PC-3 (cell line): ENCODE data around the gene MMP11. TPM values are rescaled to one million over a fixed set of nuclear protein-coding genes. Genes with fewer than 3 reads are reported as not detected.

Experiments used
- ATAC-seq: fragments of 200-7000 bp; cut with Tn5 transposase; 2 replicates; pipeline ENCODE4 v1.9.1; 2020; ENCODE audit warnings: mild to moderate bottlenecking, moderate library complexity
- BruUV-seq: library from RNA; stranded (reverse); fragments of 400-500 nt; replicated peaks from 2 replicates; lab custom pipeline; 2021; lab: Mats Ljungman, UMichigan
- CTCF ChIA-PET: fragments of 300-600 bp; sonication (Branson Sonifier 250); formaldehyde crosslinking; loops from one replicate; lab custom pipeline; 2022; ENCODE audit warnings: antibody characterized with exemption; lab: Charles Lee
- POLR2A ChIA-PET: fragments of 300-600 bp; sonication (Branson Sonifier 250); formaldehyde crosslinking; loops from one replicate; lab custom pipeline; 2022; ENCODE audit warnings: antibody characterized with exemption; ENCODE audit not compliant: unreplicated experiment; lab: Charles Lee
- DNase-seq: peaks from one replicate; pipeline ENCODE4 v3.0.0-alpha.2; 2015
- H2AFZ ChIP-seq: fragments of 300-600 bp; sonication (generic); 2 replicates; pipeline ENCODE4 v1.6.0; 2016; ENCODE audit warnings: antibody characterized with exemption, low read length
- H3F3A ChIP-seq: fragments of 300-600 bp; sonication (generic); one replicate; pipeline ENCODE4 v1.6.0; 2017; ENCODE audit warnings: antibody characterized with exemption, low read length, control low read depth, mild to moderate bottlenecking; ENCODE audit not compliant: unreplicated experiment
- H3K27ac ChIP-seq: fragments of 300-600 bp; sonication (generic); 2 replicates; pipeline ENCODE4 v1.5.1; 2016; ENCODE audit warnings: mild to moderate bottlenecking, low read length
- H3K27me3 ChIP-seq: fragments of 300-600 bp; sonication (generic); 2 replicates; pipeline ENCODE4 v1.6.1; 2016; ENCODE audit warnings: low read length, mixed read lengths
- H3K36me3 ChIP-seq: fragments of 300-600 bp; sonication (generic); 2 replicates; pipeline ENCODE4 v1.6.1; 2016; ENCODE audit warnings: low read depth, mixed run types, low read length, mixed read lengths
- H3K4me1 ChIP-seq: fragments of 300-600 bp; sonication (generic); 2 replicates; pipeline ENCODE4 v1.5.1; 2016; ENCODE audit warnings: low read length; ENCODE audit not compliant: insufficient read depth
- H3K4me2 ChIP-seq: fragments of 300-600 bp; sonication (generic); 2 replicates; pipeline ENCODE4 v1.6.0; 2016; ENCODE audit warnings: low read length
- H3K4me3 ChIP-seq: fragments of 300-600 bp; sonication (generic); 2 replicates; pipeline ENCODE4 v1.5.1; 2016; ENCODE audit warnings: mild to moderate bottlenecking, low read length, mixed read lengths
- H3K79me2 ChIP-seq: fragments of 300-600 bp; sonication (generic); 2 replicates; pipeline ENCODE4 v1.6.1; 2017; ENCODE audit warnings: low read length, mixed read lengths
- H3K9ac ChIP-seq: fragments of 300-600 bp; sonication (generic); 2 replicates; pipeline ENCODE4 v1.6.0; 2016; ENCODE audit warnings: mild to moderate bottlenecking, low read length
- H3K9me2 ChIP-seq: fragments of 300-600 bp; sonication (generic); replicated peaks from 2 replicates; pipeline ENCODE4 v1.6.1; 2016; ENCODE audit warnings: mixed run types, low read length, mixed read lengths
- H3K9me3 ChIP-seq: fragments of 300-600 bp; sonication (generic); 2 replicates; pipeline ENCODE4 v1.6.1; 2016; ENCODE audit warnings: low read length, mixed read lengths
- H4K20me1 ChIP-seq: fragments of 300-600 bp; sonication (generic); 2 replicates; pipeline ENCODE4 v1.6.1; 2016; ENCODE audit warnings: low read length, mixed read lengths
- EZH2 ChIP-seq: fragments of 300-600 bp; sonication (generic); IDR thresholded peaks from one replicate; pipeline ENCODE4 v1.6.1; 2017; ENCODE audit warnings: antibody characterized with exemption, mild to moderate bottlenecking, low read length; ENCODE audit not compliant: unreplicated experiment
- EZH2phosphoT487 ChIP-seq: fragments of 300-600 bp; sonication (generic); IDR thresholded peaks from 2 replicates; pipeline ENCODE4 v1.6.1; 2018; ENCODE audit warnings: mild to moderate bottlenecking, antibody characterized with exemption, low read length, borderline replicate concordance
- intact Hi-C: fragments of 100-400 bp; cut with micrococcal nuclease; formaldehyde crosslinking; loops from 2 replicates; pipeline ENCODE4 v1.9.0; 2023
- total RNA-seq: library from RNA; depleted of rRNA; stranded (reverse); fragments of >200 nt; gene quantifications from 2 replicates; pipeline ENCODE4 v1.2.3, GENCODE V29; 2014
- TF ChIP-seq, protein P1 (sequence below): fragments of 300-600 bp; sonication (generic); conservative IDR thresholded peaks from 2 replicates; pipeline ENCODE4 v1.5.1; 2017; ENCODE audit warnings: antibody characterized with exemption, low read depth, mild to moderate bottlenecking, low read length

MMP11 gene
- total RNA-seq, 1 experiment from 2014 or later: 2.4 TPM

DNA sequence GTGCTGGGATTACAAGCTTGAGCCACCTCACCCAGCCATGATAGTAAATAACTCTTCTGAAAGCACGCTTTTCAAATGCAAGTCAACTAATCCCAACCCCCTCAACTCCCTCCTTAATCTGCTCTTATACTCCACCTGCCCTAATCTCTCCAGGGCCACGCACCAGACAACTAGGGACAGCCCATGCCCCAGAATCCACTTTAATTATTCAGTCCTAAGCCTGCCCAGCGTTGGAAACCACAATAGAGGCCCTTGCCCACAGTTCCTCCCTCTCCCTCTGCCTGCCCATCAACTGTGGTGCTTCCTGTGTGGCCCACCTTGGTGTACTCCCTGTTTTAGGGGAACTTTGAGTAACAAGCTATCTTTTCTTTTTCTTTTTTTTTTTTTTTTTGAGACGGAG is 15.8 kb upstream of the MMP11 start:
- intact Hi-C loops: no loop called here
- no peaks in the 10 kb centered on the region for H3F3A ChIP-seq
- DNase-seq (no peak), ATAC-seq (no peak)
- no peaks in the 10 kb centered on the region for H3K9me3 ChIP-seq
- no peaks in the 10 kb centered on the region for H3K36me3 ChIP-seq
- no peaks in the 10 kb centered on the region for H4K20me1 ChIP-seq
- H3K4me3 ChIP-seq: no peak overlapping the region
- no peaks in the 10 kb centered on the region for H3K4me1 ChIP-seq
- ChIA-PET POLR2A (no interaction called here), CTCF (no interaction called here)
- no peaks in the 10 kb centered on the region for H3K27me3 ChIP-seq
- H3K27ac ChIP-seq: no peak overlapping the region
- H2AFZ ChIP-seq: no peak overlapping the region
- no peak overlapping the region for H3K9ac ChIP-seq
- no peak overlapping the region for H3K4me2 ChIP-seq
- H3K79me2 ChIP-seq: no peaks in the 10 kb centered on the region
- H3K9me2 ChIP-seq: no peaks in the 10 kb centered on the region
- TF ChIP-seq, protein P1, sequence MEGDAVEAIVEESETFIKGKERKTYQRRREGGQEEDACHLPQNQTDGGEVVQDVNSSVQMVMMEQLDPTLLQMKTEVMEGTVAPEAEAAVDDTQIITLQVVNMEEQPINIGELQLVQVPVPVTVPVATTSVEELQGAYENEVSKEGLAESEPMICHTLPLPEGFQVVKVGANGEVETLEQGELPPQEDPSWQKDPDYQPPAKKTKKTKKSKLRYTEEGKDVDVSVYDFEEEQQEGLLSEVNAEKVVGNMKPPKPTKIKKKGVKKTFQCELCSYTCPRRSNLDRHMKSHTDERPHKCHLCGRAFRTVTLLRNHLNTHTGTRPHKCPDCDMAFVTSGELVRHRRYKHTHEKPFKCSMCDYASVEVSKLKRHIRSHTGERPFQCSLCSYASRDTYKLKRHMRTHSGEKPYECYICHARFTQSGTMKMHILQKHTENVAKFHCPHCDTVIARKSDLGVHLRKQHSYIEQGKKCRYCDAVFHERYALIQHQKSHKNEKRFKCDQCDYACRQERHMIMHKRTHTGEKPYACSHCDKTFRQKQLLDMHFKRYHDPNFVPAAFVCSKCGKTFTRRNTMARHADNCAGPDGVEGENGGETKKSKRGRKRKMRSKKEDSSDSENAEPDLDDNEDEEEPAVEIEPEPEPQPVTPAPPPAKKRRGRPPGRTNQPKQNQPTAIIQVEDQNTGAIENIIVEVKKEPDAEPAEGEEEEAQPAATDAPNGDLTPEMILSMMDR: no peak
- TF ChIP-seq EZH2 (no peak), EZH2phosphoT487 (no peak)
- no TSS peak for BruUV-seq

DNA sequence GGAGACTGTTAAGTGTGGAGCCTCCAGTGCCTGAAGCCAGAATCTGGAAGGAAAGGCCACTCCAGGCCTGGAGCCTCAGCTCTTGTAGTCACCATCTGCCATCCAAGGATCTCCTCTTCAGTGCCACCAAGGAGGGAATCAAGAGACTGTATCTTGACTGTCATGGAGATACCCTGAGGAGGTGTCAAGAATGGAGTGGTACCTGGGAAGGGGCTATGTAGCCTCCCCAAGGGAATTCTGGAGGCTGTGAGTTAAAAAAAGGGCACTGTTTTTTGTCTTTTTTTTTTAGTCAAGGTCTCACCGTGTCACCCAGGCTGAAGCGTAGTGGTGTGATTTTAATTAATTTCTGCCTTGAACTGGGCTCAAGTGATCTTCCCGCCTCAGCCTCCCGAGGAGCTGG is 13.1 kb upstream of the MMP11 start:
- ATAC-seq (no peak), DNase-seq (no peak)
- Histone ChIP-seq H3K27ac (no peak overlapping the region), H3K79me2 (no peaks in the 10 kb centered on the region), H3F3A (no peaks in the 10 kb centered on the region), H3K36me3 (no peaks in the 10 kb centered on the region; the same call in 1 of the 2 replicates), H3K4me1 (no peaks in the 10 kb centered on the region), H2AFZ (no peak overlapping the region), H3K9me2 (no peaks in the 10 kb centered on the region), H3K4me2 (no peak overlapping the region), H3K4me3 (no peak overlapping the region), H4K20me1 (no peaks in the 10 kb centered on the region), H3K9me3 (no peaks in the 10 kb centered on the region), H3K27me3 (no peaks in the 10 kb centered on the region), H3K9ac (no peak overlapping the region)
- ChIA-PET POLR2A (no interaction called here), CTCF (no interaction called here)
- intact Hi-C loops: no loop called here
- no TSS peak for BruUV-seq
- TF ChIP-seq EZH2 (no peak), EZH2phosphoT487 (no peak)
- TF ChIP-seq, protein P1: no peak

DNA sequence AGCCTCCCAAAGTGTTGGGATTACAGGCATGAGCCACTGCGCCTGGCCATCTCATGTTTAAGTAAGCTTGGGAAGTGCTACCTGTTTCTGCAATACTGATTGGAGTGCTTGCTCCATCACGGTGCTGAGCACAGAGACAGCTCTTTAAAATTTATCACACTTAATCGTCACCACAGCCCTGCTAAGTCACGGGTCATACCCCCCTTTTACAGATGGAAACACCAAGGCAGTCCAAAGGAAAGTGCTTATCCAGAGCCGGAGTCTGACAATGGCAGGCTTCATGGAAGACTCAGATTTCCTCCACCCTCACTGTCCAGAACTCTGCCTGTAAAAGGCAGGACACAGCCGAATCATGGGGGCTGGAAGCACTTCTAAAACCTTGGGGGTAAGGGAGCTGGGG is 12.6 kb upstream of the MMP11 start:
- peaks cover 2% of the 10 kb centered on the region; the same call in 1 of the 2 replicates for H3K36me3 ChIP-seq
- ATAC-seq (no peak), DNase-seq (no peak)
- no peaks in the 10 kb centered on the region for H3K9me3 ChIP-seq
- ChIA-PET CTCF (no interaction called here), POLR2A (no interaction called here)
- H3K9me2 ChIP-seq: no peaks in the 10 kb centered on the region
- H3F3A ChIP-seq: no peaks in the 10 kb centered on the region
- TF ChIP-seq, protein P1: no peak
- TF ChIP-seq EZH2 (no peak), EZH2phosphoT487 (no peak)
- intact Hi-C loops: no loop called here
- H3K4me3 ChIP-seq: no peak overlapping the region
- no peaks in the 10 kb centered on the region for H3K79me2 ChIP-seq
- no peak overlapping the region for H2AFZ ChIP-seq
- no peaks in the 10 kb centered on the region for H3K4me1 ChIP-seq
- H3K9ac ChIP-seq: no peak overlapping the region
- H3K27ac ChIP-seq: no peak overlapping the region
- no peaks in the 10 kb centered on the region for H3K27me3 ChIP-seq
- no peak overlapping the region for H3K4me2 ChIP-seq
- no TSS peak for BruUV-seq
- no peaks in the 10 kb centered on the region for H4K20me1 ChIP-seq
